SK-N-SH treated with all-trans-retinoic acid at 6 μM for 48 hours (cell line): ENCODE measurements around the gene DYNLRB2.

Source experiments
- ATAC-seq: fragments of 200-7000 bp; cut with Tn5 transposase; 3 replicates; pipeline ENCODE4 v1.9.1; 2020; ENCODE audit warnings: mild to moderate bottlenecking, moderate library complexity
- BACH2 ChIP-seq: fragments of 250-450 bp; sonication (Bioruptor Pico); IDR thresholded peaks from 2 replicates; pipeline ENCODE4 v1.9.0; 2021; ENCODE audit warnings: mild to moderate bottlenecking, borderline replicate concordance
- ESRRG ChIP-seq: fragments of 250-450 bp; sonication (Bioruptor Pico); IDR thresholded peaks from 2 replicates; pipeline ENCODE4 v1.6.1; 2021; ENCODE audit warnings: mild to moderate bottlenecking
- GLIS3 ChIP-seq: fragments of 250-450 bp; sonication (Bioruptor Pico); IDR thresholded peaks from 2 replicates; pipeline ENCODE4 v1.5.0; 2020; ENCODE audit warnings: mild to moderate bottlenecking, moderate library complexity
- PPARA ChIP-seq: fragments of 250-450 bp; sonication (Bioruptor Pico); IDR thresholded peaks from 2 replicates; pipeline ENCODE4 v1.5.0; 2020; ENCODE audit warnings: mild to moderate bottlenecking, borderline replicate concordance
- SNAI2 ChIP-seq: fragments of 250-450 bp; sonication (Bioruptor Pico); IDR thresholded peaks from 2 replicates; pipeline ENCODE4 v1.5.0; 2020; ENCODE audit warnings: mild to moderate bottlenecking, moderate library complexity
- TCF4 ChIP-seq: fragments of 250-450 bp; sonication (Bioruptor Pico); IDR thresholded peaks from 2 replicates; pipeline ENCODE4 v1.8.0; 2021; ENCODE audit warnings: mild to moderate bottlenecking, moderate library complexity, borderline replicate concordance
- TSHZ2 ChIP-seq: fragments of 250-450 bp; sonication (Bioruptor Pico); IDR thresholded peaks from 2 replicates; pipeline ENCODE4 v1.5.0; 2020; ENCODE audit warnings: mild to moderate bottlenecking, moderate library complexity
- ZC3H10 ChIP-seq: fragments of 250-450 bp; sonication (Bioruptor Pico); IDR thresholded peaks from 2 replicates; pipeline ENCODE4 v1.5.1; 2021; ENCODE audit warnings: mild to moderate bottlenecking, moderate library complexity
- ZFP3 ChIP-seq: fragments of 250-450 bp; sonication (Bioruptor Pico); IDR thresholded peaks from 2 replicates; pipeline ENCODE4 v1.5.0; 2020; ENCODE audit warnings: mild to moderate bottlenecking, moderate library complexity
- ZNF565 ChIP-seq: fragments of 450-650 bp; formaldehyde crosslinking; conservative IDR thresholded peaks from 2 replicates; pipeline ENCODE4 v1.5.0; 2020; ENCODE audit warnings: low read depth, mild to moderate bottlenecking, moderate library complexity
- ZNF70 ChIP-seq: fragments of 450-650 bp; formaldehyde crosslinking; IDR thresholded peaks from 2 replicates; pipeline ENCODE4 v1.5.0; 2020; ENCODE audit warnings: mild to moderate bottlenecking, moderate library complexity
- TF ChIP-seq, protein P1 (sequence below): fragments of 250-450 bp; sonication (Bioruptor Pico); IDR thresholded peaks from 2 replicates; pipeline ENCODE4 v1.5.1; 2020; ENCODE audit warnings: low read depth, mild to moderate bottlenecking, moderate library complexity
- TF ChIP-seq, protein P2 (sequence below): fragments of 250-450 bp; sonication (Bioruptor Pico); IDR thresholded peaks from 2 replicates; pipeline ENCODE4 v1.8.0; 2021; ENCODE audit warnings: low read depth, mild to moderate bottlenecking, moderate library complexity, borderline replicate concordance
- TF ChIP-seq, protein P3 (sequence below): fragments of 250-450 bp; sonication (Bioruptor Pico); IDR thresholded peaks from 2 replicates; pipeline ENCODE4 v1.8.0; 2020; ENCODE audit warnings: mild to moderate bottlenecking, moderate library complexity, borderline replicate concordance

The DYNLRB2 gene

GRCh38 chr16:80517846-80518245 is 22.9 kb upstream of the DYNLRB2 start:
- TF ChIP-seq ZFP3 (CRISPR knock-in tag): no peak
- TF ChIP-seq, protein P1, sequence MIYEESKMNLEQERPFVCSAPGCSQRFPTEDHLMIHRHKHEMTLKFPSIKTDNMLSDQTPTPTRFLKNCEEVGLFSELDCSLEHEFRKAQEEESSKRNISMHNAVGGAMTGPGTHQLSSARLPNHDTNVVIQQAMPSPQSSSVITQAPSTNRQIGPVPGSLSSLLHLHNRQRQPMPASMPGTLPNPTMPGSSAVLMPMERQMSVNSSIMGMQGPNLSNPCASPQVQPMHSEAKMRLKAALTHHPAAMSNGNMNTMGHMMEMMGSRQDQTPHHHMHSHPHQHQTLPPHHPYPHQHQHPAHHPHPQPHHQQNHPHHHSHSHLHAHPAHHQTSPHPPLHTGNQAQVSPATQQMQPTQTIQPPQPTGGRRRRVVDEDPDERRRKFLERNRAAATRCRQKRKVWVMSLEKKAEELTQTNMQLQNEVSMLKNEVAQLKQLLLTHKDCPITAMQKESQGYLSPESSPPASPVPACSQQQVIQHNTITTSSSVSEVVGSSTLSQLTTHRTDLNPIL (CRISPR knock-in tag): no peak
- TF ChIP-seq, protein P2, sequence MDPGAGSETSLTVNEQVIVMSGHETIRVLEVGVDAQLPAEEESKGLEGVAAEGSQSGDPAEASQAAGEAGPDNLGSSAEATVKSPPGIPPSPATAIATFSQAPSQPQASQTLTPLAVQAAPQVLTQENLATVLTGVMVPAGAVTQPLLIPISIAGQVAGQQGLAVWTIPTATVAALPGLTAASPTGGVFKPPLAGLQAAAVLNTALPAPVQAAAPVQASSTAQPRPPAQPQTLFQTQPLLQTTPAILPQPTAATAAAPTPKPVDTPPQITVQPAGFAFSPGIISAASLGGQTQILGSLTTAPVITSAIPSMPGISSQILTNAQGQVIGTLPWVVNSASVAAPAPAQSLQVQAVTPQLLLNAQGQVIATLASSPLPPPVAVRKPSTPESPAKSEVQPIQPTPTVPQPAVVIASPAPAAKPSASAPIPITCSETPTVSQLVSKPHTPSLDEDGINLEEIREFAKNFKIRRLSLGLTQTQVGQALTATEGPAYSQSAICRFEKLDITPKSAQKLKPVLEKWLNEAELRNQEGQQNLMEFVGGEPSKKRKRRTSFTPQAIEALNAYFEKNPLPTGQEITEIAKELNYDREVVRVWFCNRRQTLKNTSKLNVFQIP: no peak

GRCh38 chr16:80518436-80518835 is 22.4 kb upstream of the DYNLRB2 start:
- no peak for ATAC-seq
- no peak for TF ChIP-seq ZNF70 (CRISPR knock-in tag)
- TF ChIP-seq, protein P2: no peak
- TF ChIP-seq, all 23 proteins: peak for 0

More at GRCh38 chr16:80517846-80518245, 22.9 kb upstream of the DYNLRB2 start:
- no peak for ATAC-seq

DNA sequence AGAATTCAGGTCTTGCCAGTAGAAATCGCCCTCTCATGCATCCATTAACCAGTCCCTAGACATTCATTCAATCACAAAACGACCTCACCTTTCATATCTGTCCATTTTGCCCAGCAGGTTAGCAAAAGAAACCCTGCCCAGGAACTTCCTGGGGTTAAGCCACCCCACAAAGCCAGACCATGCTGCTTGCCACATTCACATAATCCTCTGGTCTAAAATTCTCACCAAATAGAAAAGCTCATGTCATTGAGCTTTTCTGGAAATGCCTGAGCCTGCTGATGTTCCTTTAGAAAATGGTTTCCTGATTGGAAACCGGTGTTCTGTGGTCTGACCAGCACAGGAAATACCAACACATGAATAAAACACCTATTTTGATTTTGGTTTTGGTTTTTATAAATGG is 21.6 kb upstream of the DYNLRB2 start:
- no peak for ATAC-seq
- no peak for TF ChIP-seq GLIS3
- TF ChIP-seq TCF4 (CRISPR knock-in tag): no peak
- TF ChIP-seq, protein P2: no peak
- no peak for TF ChIP-seq ESRRG (CRISPR knock-in tag)
- no peak for TF ChIP-seq ZC3H10 (CRISPR knock-in tag)
- TF ChIP-seq SNAI2 (CRISPR knock-in tag): no peak
- TF ChIP-seq BACH2 (CRISPR knock-in tag): no peak
- TF ChIP-seq TSHZ2 (CRISPR knock-in tag): no peak

DNA sequence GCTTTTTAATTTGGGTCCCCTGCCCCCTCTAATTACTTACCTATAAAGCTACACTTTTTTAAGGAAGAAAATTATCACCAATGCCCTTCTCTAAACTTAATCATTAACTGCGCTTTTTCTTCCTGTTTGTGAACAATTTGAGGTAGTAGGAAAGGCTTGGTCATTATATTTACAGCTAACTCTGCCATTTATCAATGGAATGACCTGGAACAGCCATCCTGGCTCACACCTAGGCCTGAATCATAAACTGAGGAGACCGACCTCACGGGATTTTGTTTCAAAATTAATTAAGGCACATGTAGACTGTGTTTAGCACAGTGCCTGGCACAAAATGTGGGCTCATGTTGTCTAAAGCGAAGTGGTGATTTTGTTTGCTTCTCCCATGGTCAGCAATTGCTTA is 15.4 kb upstream of the DYNLRB2 start:
- ATAC-seq: no peak
- no peak for TF ChIP-seq PPARA (CRISPR knock-in tag)
- no peak for TF ChIP-seq GLIS3
- no peak for TF ChIP-seq ESRRG (CRISPR knock-in tag)
- TF ChIP-seq ZNF565 (CRISPR knock-in tag): no peak
- TF ChIP-seq SNAI2 (CRISPR knock-in tag): no peak
- TF ChIP-seq, protein P2: no peak
- TF ChIP-seq, protein P1 (CRISPR knock-in tag): no peak
- TF ChIP-seq BACH2 (CRISPR knock-in tag): no peak
- TF ChIP-seq, protein P3, sequence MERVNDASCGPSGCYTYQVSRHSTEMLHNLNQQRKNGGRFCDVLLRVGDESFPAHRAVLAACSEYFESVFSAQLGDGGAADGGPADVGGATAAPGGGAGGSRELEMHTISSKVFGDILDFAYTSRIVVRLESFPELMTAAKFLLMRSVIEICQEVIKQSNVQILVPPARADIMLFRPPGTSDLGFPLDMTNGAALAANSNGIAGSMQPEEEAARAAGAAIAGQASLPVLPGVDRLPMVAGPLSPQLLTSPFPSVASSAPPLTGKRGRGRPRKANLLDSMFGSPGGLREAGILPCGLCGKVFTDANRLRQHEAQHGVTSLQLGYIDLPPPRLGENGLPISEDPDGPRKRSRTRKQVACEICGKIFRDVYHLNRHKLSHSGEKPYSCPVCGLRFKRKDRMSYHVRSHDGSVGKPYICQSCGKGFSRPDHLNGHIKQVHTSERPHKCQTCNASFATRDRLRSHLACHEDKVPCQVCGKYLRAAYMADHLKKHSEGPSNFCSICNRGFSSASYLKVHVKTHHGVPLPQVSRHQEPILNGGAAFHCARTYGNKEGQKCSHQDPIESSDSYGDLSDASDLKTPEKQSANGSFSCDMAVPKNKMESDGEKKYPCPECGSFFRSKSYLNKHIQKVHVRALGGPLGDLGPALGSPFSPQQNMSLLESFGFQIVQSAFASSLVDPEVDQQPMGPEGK (CRISPR knock-in tag): no peak
